Hematopoietic multipotent progenitor cell treated with erythropoietin and hydrocortisone succinate and interleukin-3 and kit ligand, for 4 days (in vitro differentiated cells): ENCODE measurements around the gene NAGS.
"Not testable (repeated sequence)": the region's sequence is repeated elsewhere in the genome, so short reads cannot be mapped to it uniquely, and the experiment has no call there.

Experiments used
- DNase-seq: peaks from one replicate; pipeline ENCODE4 v3.0.0-alpha.2; 2015

The NAGS gene

GRCh38 chr17:44007346-44008204 lies 3.2 kb downstream of the NAGS start:
- no peak for DNase-seq

- DNase-seq: no peak
Observed at GRCh38 chr17:44008205-44008909, 3.9 kb downstream of the NAGS start.

- DNase-seq: no peak
Observed at GRCh38 chr17:44010966-44011647, 6.7 kb downstream of the NAGS start.

- no peak for DNase-seq
Observed at GRCh38 chr17:44011876-44012275, 7.5 kb downstream of the NAGS start.

- no peak for DNase-seq
Observed at GRCh38 chr17:44012391-44012790, 8.0 kb downstream of the NAGS start.

- no peak for DNase-seq
Observed at GRCh38 chr17:44012874-44013273, 8.5 kb downstream of the NAGS start.

- DNase-seq: peak; percentile 45
Observed at GRCh38 chr17:44014133-44014436, 9.7 kb downstream of the NAGS start.

GRCh38 chr17:44014437-44015172 lies 10.2 kb downstream of the NAGS start, which contains the start of gene TMEM101:
TSS of gene TMEM101 (minus strand) at chr17:44014963. CDS start at chr17:44014952, 11 bp downstream.
- DNase-seq: peak; percentile 97

- not testable (repeated sequence) for DNase-seq
Observed at GRCh38 chr17:44021227-44021626, 16.8 kb downstream of the NAGS start.

GRCh38 chr17:44022246-44022645 lies 17.8 kb downstream of the NAGS start:
- no peak for DNase-seq

- DNase-seq: no peak
Observed at GRCh38 chr17:44023545-44024270, 19.3 kb downstream of the NAGS start.

- no peak for DNase-seq
Observed at GRCh38 chr17:44024271-44024663, 19.8 kb downstream of the NAGS start.

- DNase-seq: no peak
Observed at GRCh38 chr17:44024853-44025252, 20.4 kb downstream of the NAGS start.

- no peak for DNase-seq
Observed at GRCh38 chr17:44029736-44030135, 25.3 kb downstream of the NAGS start.

- DNase-seq: no peak
Observed at GRCh38 chr17:44030482-44030881, 26.1 kb downstream of the NAGS start.

- DNase-seq: no peak
Observed at GRCh38 chr17:44033861-44034408, 29.5 kb downstream of the NAGS start.

- DNase-seq: not testable (repeated sequence)
Observed at GRCh38 chr17:44034688-44035087, 30.3 kb downstream of the NAGS start.

- no peak for DNase-seq
Observed at GRCh38 chr17:44037471-44037870, 33.0 kb downstream of the NAGS start.

GRCh38 chr17:44038604-44039011 lies 34.2 kb downstream of the NAGS start:
- no peak for DNase-seq

- no peak for DNase-seq
Observed at GRCh38 chr17:44039829-44040635, 35.6 kb downstream of the NAGS start.

- DNase-seq: no peak
Observed at GRCh38 chr17:44043272-44043696, 38.9 kb downstream of the NAGS start.
